Keratinocyte (primary cell): ENCODE measurements around the gene LAPTM5. TPM values are rescaled to one million over a fixed set of nuclear protein-coding genes. Genes with fewer than 3 reads are reported as not detected.

Source experiments
- DNase-seq: peaks from one replicate; pipeline ENCODE4 v3.0.0-alpha.2; 2011; ENCODE audit warnings: low read depth, missing footprints, low spot score
- FAIRE-seq: peaks from 2 replicates; lab custom pipeline; 2011; peaks lifted over from hg19 to GRCh38; lab: Jason Lieb, UNC
- H2AFZ ChIP-seq: 2 replicates; pipeline ENCODE4 v1.6.0; 2012; ENCODE audit warnings: low read length, control low read depth, inconsistent platforms; ENCODE audit not compliant: control insufficient read depth
- H3K27ac ChIP-seq: 2 replicates; pipeline ENCODE4 v1.5.1; 2011; ENCODE audit warnings: low read length; ENCODE audit not compliant: control insufficient read depth, insufficient read depth
- H3K27me3 ChIP-seq: 3 replicates; pipeline ENCODE4 v1.6.0; 2011; ENCODE audit warnings: low read length; ENCODE audit not compliant: control insufficient read depth, insufficient read depth; ENCODE audit errors: extremely low read depth
- H3K36me3 ChIP-seq, 2 experiments: 2 replicates in 1 of 2; 3 replicates in 1 of 2; pipeline ENCODE4 v1.5.1; 2011; ENCODE audit warnings: low read length in 2 of 2, mild to moderate bottlenecking in 1 of 2; ENCODE audit not compliant: control insufficient read depth in 2 of 2, insufficient read depth in 2 of 2; ENCODE audit errors: extremely low read depth in 1 of 2
- H3K4me1 ChIP-seq: 3 replicates; pipeline ENCODE4 v1.5.1; 2011; ENCODE audit warnings: low read length; ENCODE audit not compliant: control insufficient read depth, insufficient read depth; ENCODE audit errors: extremely low read depth
- H3K4me2 ChIP-seq: 3 replicates; pipeline ENCODE4 v1.6.0; 2011; ENCODE audit warnings: low read depth, low read length; ENCODE audit not compliant: control insufficient read depth, insufficient read depth; ENCODE audit errors: extremely low read depth
- H3K4me3 ChIP-seq, 3 experiments: fragments of 200-600 bp in 1 of 3; sonication (generic) in 1 of 3; 2 replicates in 2 of 3; 3 replicates in 1 of 3; pipeline ENCODE4 v1.5.1; 2011 to 2016; ENCODE audit warnings: low read length in 3 of 3, mild to moderate bottlenecking in 3 of 3, control low read depth in 2 of 3, inconsistent platforms in 1 of 3, low read depth in 1 of 3, mixed read lengths in 1 of 3, mixed run types in 1 of 3, moderate library complexity in 1 of 3; ENCODE audit not compliant: control insufficient read depth in 2 of 3, insufficient read depth in 2 of 3; ENCODE audit errors: extremely low read depth in 1 of 3
- H3K79me2 ChIP-seq: 2 replicates; pipeline ENCODE4 v1.6.0; 2012; ENCODE audit warnings: low read length; ENCODE audit not compliant: control insufficient read depth, insufficient read depth
- H3K9ac ChIP-seq: 3 replicates; pipeline ENCODE4 v1.6.0; 2011; ENCODE audit warnings: low read length; ENCODE audit not compliant: control insufficient read depth, insufficient read depth; ENCODE audit errors: extremely low read depth
- H3K9me1 ChIP-seq: 3 replicates; pipeline ENCODE4 v1.6.0; 2011; ENCODE audit warnings: low read length; ENCODE audit not compliant: control insufficient read depth, insufficient read depth; ENCODE audit errors: extremely low read depth
- H3K9me3 ChIP-seq: 2 replicates; pipeline ENCODE4 v1.5.1; 2012; ENCODE audit warnings: low read depth, low read length; ENCODE audit not compliant: control insufficient read depth
- H4K20me1 ChIP-seq: 3 replicates; pipeline ENCODE4 v1.6.0; 2011; ENCODE audit warnings: low read length; ENCODE audit not compliant: control insufficient read depth, insufficient read depth; ENCODE audit errors: extremely low read depth
- EZH2 ChIP-seq: IDR thresholded peaks from one replicate; pipeline ENCODE4 v1.6.1; 2012; ENCODE audit warnings: inconsistent platforms, mild to moderate bottlenecking, low read length, moderate library complexity
- dilution Hi-C: fragments of 300-500 bp; cut with MboI; formaldehyde crosslinking; loops from one replicate; pipeline ENCODE4 v1.7.0; 2020; ENCODE audit warnings: low sequenced_read_pairs; ENCODE audit not compliant: extremely low pct_ligation_motif_present
- polyA plus RNA-seq, 5 experiments: library from polyadenylated mRNA; depleted of rRNA in 3 of 5; stranded (reverse) in 3 of 5; stranded (forward) in 1 of 5; unstranded in 1 of 5; fragments of >200 nt; gene quantifications; 1 replicate in 1 of 5; 2 replicates in 3 of 5; 3 replicates in 1 of 5; pipeline versions ENCODE4 v1.2.1 to v1.2.3, GENCODE V29; 2011 to 2012; ENCODE audit warnings: missing spikeins in 2 of 5, low read depth in 1 of 5, low replicate concordance in 1 of 5
- TF ChIP-seq, protein P1 (sequence below), 3 experiments: IDR thresholded peaks in 1 of 3; conservative IDR thresholded peaks in 1 of 3; optimal IDR thresholded peaks in 1 of 3; 2 replicates in 2 of 3; 3 replicates in 1 of 3; pipeline versions ENCODE3 to v1.5.1; 2011; ENCODE audit warnings: low read length in 3 of 3, mild to moderate bottlenecking in 3 of 3, moderate library complexity in 2 of 3, control low read depth in 1 of 3, inconsistent platforms in 1 of 3; ENCODE audit not compliant: insufficient read depth in 2 of 3; ENCODE audit errors: extremely low read depth in 1 of 3

LAPTM5 gene
- polyA plus RNA-seq, 1 donor (not counting 4 experiments of a cell fraction or from before 2014, with no cell fraction given), result 0.18 TPM

DNA sequence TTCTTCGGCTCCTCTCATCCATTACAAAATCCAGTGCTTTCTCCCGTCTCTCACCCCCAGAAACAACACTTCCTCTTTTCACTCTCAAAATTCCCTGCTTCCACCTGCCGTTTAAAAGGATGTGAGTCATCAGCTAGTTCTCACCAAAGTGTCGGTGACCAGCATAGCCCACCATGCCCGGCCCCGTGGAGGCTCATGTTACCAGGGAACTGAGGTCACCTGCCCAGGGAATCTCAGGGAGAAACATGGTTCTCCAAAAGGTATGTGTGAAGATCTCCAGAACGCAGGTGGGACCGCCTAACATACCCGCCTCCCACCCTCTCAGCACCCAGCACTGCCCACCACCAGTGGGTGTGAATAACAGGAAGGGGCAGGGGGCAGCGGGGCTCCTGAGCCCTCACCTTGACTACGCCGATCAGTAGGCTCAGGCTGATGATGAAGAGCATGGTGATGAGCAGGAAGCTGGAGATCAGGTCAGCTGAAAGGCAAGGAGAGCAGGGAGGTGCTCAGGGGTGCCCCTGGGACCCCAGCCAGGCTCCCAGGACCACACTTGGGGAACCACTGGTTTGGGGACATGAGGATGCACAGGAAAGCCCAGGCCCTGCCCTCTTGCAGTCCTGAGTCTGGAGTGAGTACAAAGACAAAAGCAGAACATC lies 16.2 kb downstream of the LAPTM5 start:
- Histone ChIP-seq H3K36me3 (no peaks in the 10 kb centered on the region), H3K4me1 (peaks cover 26% of the 10 kb centered on the region), H4K20me1 (no peaks in the 10 kb centered on the region), H3K4me3 (no peak overlapping the region), H3K4me2 (peak overlapping the region; percentile 4), H3K9ac (no peak overlapping the region), H3K27me3 (no peaks in the 10 kb centered on the region), H3K9me3 (peaks cover 3% of the 10 kb centered on the region), H3K79me2 (no peaks in the 10 kb centered on the region), H3K9me1 (no peaks in the 10 kb centered on the region), H3K27ac (no peak overlapping the region), H2AFZ (no peak overlapping the region)
- FAIRE-seq, result no peak
- TF ChIP-seq, protein P1, sequence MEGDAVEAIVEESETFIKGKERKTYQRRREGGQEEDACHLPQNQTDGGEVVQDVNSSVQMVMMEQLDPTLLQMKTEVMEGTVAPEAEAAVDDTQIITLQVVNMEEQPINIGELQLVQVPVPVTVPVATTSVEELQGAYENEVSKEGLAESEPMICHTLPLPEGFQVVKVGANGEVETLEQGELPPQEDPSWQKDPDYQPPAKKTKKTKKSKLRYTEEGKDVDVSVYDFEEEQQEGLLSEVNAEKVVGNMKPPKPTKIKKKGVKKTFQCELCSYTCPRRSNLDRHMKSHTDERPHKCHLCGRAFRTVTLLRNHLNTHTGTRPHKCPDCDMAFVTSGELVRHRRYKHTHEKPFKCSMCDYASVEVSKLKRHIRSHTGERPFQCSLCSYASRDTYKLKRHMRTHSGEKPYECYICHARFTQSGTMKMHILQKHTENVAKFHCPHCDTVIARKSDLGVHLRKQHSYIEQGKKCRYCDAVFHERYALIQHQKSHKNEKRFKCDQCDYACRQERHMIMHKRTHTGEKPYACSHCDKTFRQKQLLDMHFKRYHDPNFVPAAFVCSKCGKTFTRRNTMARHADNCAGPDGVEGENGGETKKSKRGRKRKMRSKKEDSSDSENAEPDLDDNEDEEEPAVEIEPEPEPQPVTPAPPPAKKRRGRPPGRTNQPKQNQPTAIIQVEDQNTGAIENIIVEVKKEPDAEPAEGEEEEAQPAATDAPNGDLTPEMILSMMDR (optimal IDR thresholded peaks at IDR 0.05 in 1 of 3, IDR thresholded peaks at IDR 0.05 in 1 of 3, conservative IDR thresholded peaks at IDR 0.05 in 1 of 3; ENCODE audit: extremely low read depth in 1 of 3, insufficient read depth in 2 of 3, low read length in 3 of 3), result no peak
- no peak for TF ChIP-seq EZH2
- no peak for DNase-seq
- dilution Hi-C loops, result no loop called here

GRCh38 chr1:30740251-30741238 lies 17.0 kb downstream of the LAPTM5 start:
- Histone ChIP-seq H3K27ac (no peak overlapping the region), H3K36me3 (no peaks in the 10 kb centered on the region), H3K27me3 (no peaks in the 10 kb centered on the region), H3K4me1 (peaks cover 26% of the 10 kb centered on the region), H3K4me3 (no peak overlapping the region), H3K9ac (no peak overlapping the region), H3K9me3 (peaks cover 3% of the 10 kb centered on the region), H3K4me2 (peak overlapping the region; percentile 4), H3K79me2 (no peaks in the 10 kb centered on the region), H3K9me1 (no peaks in the 10 kb centered on the region), H4K20me1 (no peaks in the 10 kb centered on the region), H2AFZ (no peak overlapping the region)
- FAIRE-seq (no peak), DNase-seq (no peak)
- dilution Hi-C loops, result no loop called here
- TF ChIP-seq, protein P1 (optimal IDR thresholded peaks at IDR 0.05 in 1 of 3, IDR thresholded peaks at IDR 0.05 in 1 of 3, conservative IDR thresholded peaks at IDR 0.05 in 1 of 3; ENCODE audit: extremely low read depth in 1 of 3, insufficient read depth in 2 of 3, low read length in 3 of 3), result no peak
- TF ChIP-seq EZH2, result no peak
